T47D (cell line): ENCODE data around the gene BYSL.

Experiments
- DNase-seq, 2 experiments: peaks; one replicate each; pipeline versions ENCODE4 v3.0.0 to v3.0.0-alpha.2; 2011 to 2012; ENCODE audit warnings: low read depth in 1 of 2, low spot score in 1 of 2
- JUND ChIP-seq: IDR thresholded peaks from 2 replicates; pipeline ENCODE4 v1.6.1; 2012; ENCODE audit warnings: low read depth
- in situ Hi-C: cut with HindIII; loops from 2 replicates; pipeline ENCODE4 v1.10.0; 2016; ENCODE audit warnings: low sequenced_read_pairs, low pct_unique_long_range_greater_than_20kb

Gene BYSL

DNA sequence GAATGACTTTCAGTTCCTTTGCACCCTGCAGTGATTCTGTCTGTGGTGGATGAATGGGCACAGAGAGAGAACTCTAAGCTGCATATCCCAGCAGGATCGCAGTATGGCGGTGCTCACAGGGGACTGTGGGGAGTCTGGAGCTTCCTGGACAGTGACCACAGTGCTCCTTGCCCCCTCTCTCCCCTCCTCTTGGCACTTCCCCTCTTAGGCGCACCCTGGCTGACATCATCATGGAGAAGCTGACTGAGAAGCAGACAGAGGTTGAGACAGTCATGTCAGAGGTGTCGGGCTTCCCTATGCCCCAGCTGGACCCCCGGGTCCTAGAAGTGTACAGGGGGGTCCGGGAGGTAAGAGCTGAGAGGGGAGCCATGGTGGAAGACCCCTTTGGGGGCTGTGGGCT, 8.6 kb downstream of the BYSL start:
- in situ Hi-C loops = no loop called here
- DNase-seq = no peak
- no peak for TF ChIP-seq JUND

DNA sequence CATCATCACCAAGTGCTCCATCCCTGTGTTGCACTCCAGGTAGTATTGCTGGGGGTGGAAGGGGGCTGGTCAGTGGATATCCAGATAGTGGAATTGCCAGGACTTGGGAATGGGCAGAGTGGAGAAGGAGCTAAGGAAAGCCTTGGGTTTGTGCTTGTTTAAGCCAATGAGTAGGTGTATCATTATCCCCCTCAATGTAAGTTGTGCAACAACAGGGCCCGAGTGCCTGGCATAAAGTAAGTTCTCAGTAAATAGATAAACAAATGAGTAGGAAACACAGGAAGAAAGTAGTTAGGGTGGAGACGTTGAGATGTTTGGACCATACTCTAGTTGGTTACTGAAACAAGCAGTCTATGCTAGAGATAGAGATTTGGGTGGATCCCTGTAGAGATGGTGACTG, 10.5 kb downstream of the BYSL start:
- no peak for TF ChIP-seq JUND
- DNase-seq = no peak
- in situ Hi-C loops = no loop called here

GRCh38 chr6:41932378-41932777, 11.1 kb downstream of the BYSL start:
- no peak for TF ChIP-seq JUND
- no peak for DNase-seq
- in situ Hi-C loops = no loop called here

- in situ Hi-C loops = no loop called here
- TF ChIP-seq JUND = no peak
- DNase-seq = peak in 1 of 2 experiments; percentile 39
These were observed 13.2 kb downstream of the BYSL start for GRCh38 chr6:41934278-41935192.

- no peak for DNase-seq
- in situ Hi-C loops = no loop called here
- TF ChIP-seq JUND = no peak
These were observed 13.9 kb downstream of the BYSL start for GRCh38 chr6:41935193-41935574.

- no peak for DNase-seq
- no peak for TF ChIP-seq JUND
- in situ Hi-C loops = no loop called here
These were observed 14.4 kb downstream of the BYSL start for GRCh38 chr6:41935685-41936072.

DNA sequence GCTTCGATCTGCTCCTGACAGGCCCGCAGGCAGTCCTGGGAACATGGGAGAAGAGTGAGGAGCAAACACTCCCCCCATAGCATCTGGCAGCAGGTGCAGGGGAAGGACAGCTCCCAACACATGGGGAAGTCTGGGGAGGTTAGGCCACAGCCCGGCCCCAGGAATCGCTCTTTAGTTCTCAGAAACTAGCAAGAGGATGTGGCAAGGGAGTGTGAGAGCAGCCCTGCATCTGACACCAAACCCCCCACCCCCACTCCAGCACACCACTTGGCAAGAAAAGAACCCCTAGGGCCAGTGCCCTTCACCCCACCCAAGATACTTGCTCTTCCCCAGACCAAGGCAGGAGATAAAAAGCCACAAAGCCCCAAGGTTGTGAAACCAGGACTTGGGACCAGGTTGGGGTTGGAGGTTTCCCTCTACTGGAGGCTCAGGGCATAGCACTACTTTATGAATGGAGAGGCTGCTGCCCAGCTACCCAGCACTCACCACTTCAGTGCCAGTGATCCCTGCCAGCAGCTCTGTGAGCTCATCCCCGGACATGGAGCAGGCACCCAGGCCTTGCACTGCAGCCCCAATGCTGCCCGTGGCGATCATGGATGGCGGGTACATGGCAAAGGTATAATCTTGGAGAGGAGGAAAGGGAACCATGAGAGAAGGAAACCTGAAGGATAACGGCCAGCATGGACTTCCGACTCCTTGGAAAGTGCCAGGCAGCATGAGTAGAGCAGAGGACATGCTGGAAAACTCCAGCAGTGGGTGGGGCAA, 15.0 kb downstream of the BYSL start:
- no peak for TF ChIP-seq JUND
- DNase-seq = peak; percentile 83 to 90
- in situ Hi-C loops = no loop called here

DNA sequence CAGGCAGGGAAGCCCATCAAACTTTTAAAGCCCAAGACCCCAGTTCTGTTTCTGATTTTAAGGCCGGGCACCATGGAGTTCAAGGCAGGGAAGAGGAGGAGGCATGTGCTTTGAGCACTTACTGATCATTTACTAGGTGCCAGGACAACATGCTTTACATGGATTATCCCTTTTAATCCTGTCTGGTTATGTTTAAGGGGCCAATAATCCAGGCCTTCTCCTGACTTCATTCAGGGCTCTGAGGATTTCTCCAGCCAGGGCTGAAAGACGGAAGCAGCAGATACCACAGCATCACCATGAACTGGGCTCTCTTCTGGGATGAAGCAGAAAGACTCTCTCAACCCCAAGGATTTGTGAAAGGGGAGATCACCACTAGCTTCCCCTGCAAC, 16.2 kb downstream of the BYSL start:
- in situ Hi-C loops = no loop called here
- no peak for TF ChIP-seq JUND

DNA sequence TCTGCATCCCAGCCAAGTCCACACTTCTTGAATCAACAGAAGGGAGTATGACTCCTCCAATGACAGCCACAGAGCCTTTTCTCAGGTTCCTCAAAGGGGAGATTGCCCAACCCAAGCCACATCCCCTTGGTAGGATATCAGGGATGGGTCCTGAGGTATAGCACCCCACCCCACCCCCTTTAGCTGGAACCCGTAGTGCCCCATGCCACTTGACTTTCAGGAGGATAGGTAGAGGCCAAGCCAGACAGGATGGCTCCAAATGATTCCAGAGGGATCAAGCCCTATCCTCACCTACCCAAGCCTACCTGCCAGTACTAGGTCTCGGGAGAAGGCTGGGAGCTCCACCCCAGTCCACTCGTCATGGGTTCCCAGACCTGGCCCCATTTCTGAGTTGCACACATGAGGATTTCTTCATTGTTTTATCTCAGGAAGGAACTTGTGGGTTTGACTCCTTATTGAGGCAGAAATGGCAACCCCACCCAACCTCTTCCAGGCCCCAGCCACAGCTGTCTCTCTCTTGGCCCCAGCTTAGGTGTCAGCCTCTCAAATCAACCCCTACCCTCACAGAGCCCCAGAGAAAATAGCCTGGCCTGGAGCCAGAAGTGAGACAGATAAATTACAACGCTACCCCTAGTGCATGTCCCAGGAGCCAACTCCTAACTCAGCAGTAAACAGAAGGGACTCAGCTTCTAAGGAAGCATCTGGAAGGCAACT, 16.7 kb downstream of the BYSL start:
- no peak for TF ChIP-seq JUND
- in situ Hi-C loops = no loop called here
- no peak for DNase-seq

More for the DNA sequence above, 16.2 kb downstream of the BYSL start:
- no peak for DNase-seq

DNA sequence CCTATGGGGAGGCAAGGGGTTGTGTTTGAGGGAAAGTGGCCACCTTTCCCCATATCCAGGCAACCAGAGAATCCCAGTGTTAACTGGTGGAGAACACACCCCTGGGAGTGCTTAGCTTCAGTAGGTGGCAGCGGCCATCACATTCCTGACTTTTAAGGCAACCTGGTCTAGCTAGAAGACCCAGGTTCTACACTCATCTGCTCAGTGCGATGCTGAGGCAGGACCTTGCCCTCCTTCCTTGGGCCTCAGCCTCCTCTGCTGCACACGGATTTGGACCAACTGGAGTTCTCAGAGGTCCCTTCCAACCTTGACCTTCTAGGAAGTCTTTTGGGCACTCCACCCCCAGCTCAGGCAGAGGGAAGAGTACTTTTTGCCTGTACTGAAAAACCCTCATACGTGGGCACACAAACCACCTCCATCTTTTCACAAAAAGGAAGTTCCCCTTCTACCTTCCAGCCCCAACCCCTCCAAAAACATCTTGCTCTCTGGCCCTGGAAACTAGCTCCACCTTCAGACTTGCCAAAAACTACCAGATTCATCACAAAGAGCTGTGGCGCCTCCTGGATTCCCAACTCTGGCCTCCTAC, 17.4 kb downstream of the BYSL start:
- TF ChIP-seq JUND = no peak
- in situ Hi-C loops = no loop called here
- no peak for DNase-seq

- in situ Hi-C loops = no loop called here
- no peak for DNase-seq
- no peak for TF ChIP-seq JUND
These were observed 18.0 kb downstream of the BYSL start for GRCh38 chr6:41939176-41939847.
